Measurements from ENCODE around the gene FHIT. TPM values are rescaled to one million over a fixed set of nuclear protein-coding genes. Genes with fewer than 3 reads are reported as not detected.

FHIT gene
- total and polyA plus RNA-seq, 5 experiments from 2014 or later: 11.7 to 32.3 (median 15.5) TPM

- DNase-seq: peak in 2 of 10 donors; percentile 28 to 38
- peak overlapping the region in 8 of 10 donors; percentile 6 to 90 (median 68) for H3K27ac Mint-ChIP-seq
- peaks cover 22 to 58% (median 45%) of the 10 kb centered on the region in 4 donors for H3K4me1 Mint-ChIP-seq
Observed at GRCh38 chr3:59978979-59979378, 1272.3 kb downstream of the FHIT start.

GRCh38 chr3:59970796-59971195 is 1280.5 kb downstream of the FHIT start:
- no peak overlapping the region for H3K27ac Mint-ChIP-seq
- H3K9me3 Mint-ChIP-seq: peaks cover 0 to 14% (median 0%) of the 10 kb centered on the region in 9 donors
- POLR2A ChIA-PET: no interaction called here
- no peak overlapping the region for H3K4me3 Mint-ChIP-seq
- peaks cover 3 to 21% (median 11%) of the 10 kb centered on the region in 4 donors for H3K4me1 Mint-ChIP-seq
- H3K27me3 Mint-ChIP-seq: no peaks in the 10 kb centered on the region
- H3K36me3 Mint-ChIP-seq: peaks cover 9 to 23% (median 10%) of the 10 kb centered on the region in 3 donors
- no peak for DNase-seq
- ATAC-seq: no peak

More at GRCh38 chr3:59978979-59979378, 1272.3 kb downstream of the FHIT start:
- Mint-ChIP-seq H3K36me3 (peaks cover 2 to 12% (median 2%) of the 10 kb centered on the region in 3 donors), H3K4me3 (peak overlapping the region in 4 of 10 donors; percentile 45 to 59 (median 55)), H3K27me3 (no peaks in the 10 kb centered on the region), H3K9me3 (peaks cover 0 to 4% (median 0%) of the 10 kb centered on the region in 9 donors)
- POLR2A ChIA-PET: no interaction called here
- peak; percentile 58 to 91 for ATAC-seq

- ATAC-seq (no peak), DNase-seq (no peak)
- Mint-ChIP-seq H3K9me3 (peaks cover 0 to 14% (median 0%) of the 10 kb centered on the region in 9 donors), H3K36me3 (peaks cover 9 to 23% (median 10%) of the 10 kb centered on the region in 3 donors), H3K27ac (no peak overlapping the region), H3K27me3 (no peaks in the 10 kb centered on the region), H3K4me3 (no peak overlapping the region), H3K4me1 (peaks cover 5 to 17% (median 13%) of the 10 kb centered on the region in 4 donors)
- POLR2A ChIA-PET: no interaction called here
Observed at GRCh38 chr3:59970376-59970775, 1280.9 kb downstream of the FHIT start.

GRCh38 chr3:59968513-59969045 is 1282.7 kb downstream of the FHIT start:
- H3K36me3 Mint-ChIP-seq: peaks cover 7 to 26% (median 9%) of the 10 kb centered on the region in 3 donors
- DNase-seq (no peak), ATAC-seq (no peak)
- POLR2A ChIA-PET: no interaction called here
- H3K27me3 Mint-ChIP-seq: no peaks in the 10 kb centered on the region
- peaks cover 0 to 12% (median 0%) of the 10 kb centered on the region in 9 donors for H3K9me3 Mint-ChIP-seq
- H3K4me1 Mint-ChIP-seq: peaks cover 5 to 17% (median 11%) of the 10 kb centered on the region in 4 donors
- H3K4me3 Mint-ChIP-seq: no peak overlapping the region
- no peak overlapping the region for H3K27ac Mint-ChIP-seq

GRCh38 chr3:59963676-59964075 is 1287.6 kb downstream of the FHIT start:
- Mint-ChIP-seq H3K4me1 (peaks cover 9 to 20% (median 16%) of the 10 kb centered on the region in 4 donors), H3K4me3 (no peak overlapping the region), H3K36me3 (peaks cover 4 to 30% (median 5%) of the 10 kb centered on the region in 3 donors), H3K27ac (no peak overlapping the region), H3K27me3 (no peaks in the 10 kb centered on the region), H3K9me3 (peaks cover 0 to 5% (median 3%) of the 10 kb centered on the region in 9 donors)
- ATAC-seq (no peak), DNase-seq (no peak)
- POLR2A ChIA-PET: no interaction called here

- POLR2A ChIA-PET: no interaction called here
- peaks cover 19 to 47% (median 25%) of the 10 kb centered on the region in 3 donors for H3K36me3 Mint-ChIP-seq
- no peak overlapping the region for H3K4me3 Mint-ChIP-seq
- no peaks in the 10 kb centered on the region for H3K27me3 Mint-ChIP-seq
- H3K27ac Mint-ChIP-seq: peak overlapping the region in 1 of 10 donors; percentile 11
- ATAC-seq (no peak), DNase-seq (no peak)
- peaks cover 0 to 14% (median 3%) of the 10 kb centered on the region in 9 donors for H3K9me3 Mint-ChIP-seq
- peaks cover 11 to 46% (median 26%) of the 10 kb centered on the region in 4 donors for H3K4me1 Mint-ChIP-seq
Observed at GRCh38 chr3:59957150-59957549, 1294.1 kb downstream of the FHIT start.

GRCh38 chr3:59953104-59953503 is 1298.1 kb downstream of the FHIT start:
- Mint-ChIP-seq H3K27me3 (no peaks in the 10 kb centered on the region), H3K9me3 (peaks cover 0 to 20% (median 0%) of the 10 kb centered on the region in 9 donors), H3K27ac (peak overlapping the region in 1 of 10 donors; percentile 14), H3K4me1 (peaks cover 7 to 38% (median 20%) of the 10 kb centered on the region in 4 donors), H3K36me3 (peaks cover 20 to 36% (median 30%) of the 10 kb centered on the region in 3 donors), H3K4me3 (no peak overlapping the region)
- no peak for ATAC-seq
- POLR2A ChIA-PET: no interaction called here
- no peak for DNase-seq

GRCh38 chr3:59949311-59949710 is 1301.9 kb downstream of the FHIT start:
- no peak for DNase-seq
- Mint-ChIP-seq H3K9me3 (peaks cover 0 to 20% (median 4%) of the 10 kb centered on the region in 9 donors), H3K27me3 (no peaks in the 10 kb centered on the region), H3K4me1 (peaks cover 0 to 18% (median 11%) of the 10 kb centered on the region in 4 donors), H3K36me3 (peaks cover 15 to 22% (median 16%) of the 10 kb centered on the region in 3 donors), H3K4me3 (no peak overlapping the region), H3K27ac (no peak overlapping the region)
- ATAC-seq: no peak
- POLR2A ChIA-PET: no interaction called here

GRCh38 chr3:59946401-59946800 is 1304.9 kb downstream of the FHIT start:
- peaks cover 9 to 15% (median 12%) of the 10 kb centered on the region in 4 donors for H3K4me1 Mint-ChIP-seq
- ATAC-seq: no peak
- peak overlapping the region in 1 of 10 donors; percentile 28 for H3K27ac Mint-ChIP-seq
- no peak for DNase-seq
- peaks cover 6 to 15% (median 6%) of the 10 kb centered on the region in 3 donors for H3K36me3 Mint-ChIP-seq
- peaks cover 0 to 13% (median 3%) of the 10 kb centered on the region in 9 donors for H3K9me3 Mint-ChIP-seq
- no peak overlapping the region for H3K4me3 Mint-ChIP-seq
- POLR2A ChIA-PET: no interaction called here
- no peaks in the 10 kb centered on the region for H3K27me3 Mint-ChIP-seq

- Mint-ChIP-seq H3K4me3 (peak overlapping the region in 6 of 10 donors; percentile 4 to 30 (median 13)), H3K27ac (peak overlapping the region in 4 of 10 donors; percentile 2 to 49 (median 20)), H3K36me3 (peaks cover 2 to 6% (median 2%) of the 10 kb centered on the region in 3 donors), H3K4me1 (peaks cover 25 to 42% (median 37%) of the 10 kb centered on the region in 4 donors), H3K9me3 (peaks cover 0 to 14% (median 2%) of the 10 kb centered on the region in 9 donors), H3K27me3 (no peaks in the 10 kb centered on the region)
- POLR2A ChIA-PET: interaction anchor here (0.5 kb wide), 1 partner anchor 37 kb away, joined by 4 read pairs; no protein-coding TSS in a partner anchor
- ATAC-seq (no peak), DNase-seq (no peak)
Observed at GRCh38 chr3:59940718-59941117, 1310.5 kb downstream of the FHIT start.

GRCh38 chr3:59939826-59940426 is 1311.3 kb downstream of the FHIT start:
- H3K27ac Mint-ChIP-seq: peak overlapping the region in 3 of 10 donors; percentile 11 to 69 (median 38)
- H3K9me3 Mint-ChIP-seq: peaks cover 0 to 13% (median under 1%) of the 10 kb centered on the region in 9 donors
- ATAC-seq (no peak), DNase-seq (no peak)
- peak overlapping the region in 1 of 10 donors; percentile 15 for H3K4me3 Mint-ChIP-seq
- POLR2A ChIA-PET: no interaction called here
- H3K36me3 Mint-ChIP-seq: peaks cover 2 to 12% (median 10%) of the 10 kb centered on the region in 3 donors
- peaks cover 25 to 50% (median 38%) of the 10 kb centered on the region in 4 donors for H3K4me1 Mint-ChIP-seq
- H3K27me3 Mint-ChIP-seq: no peaks in the 10 kb centered on the region

GRCh38 chr3:59938828-59939227 is 1312.4 kb downstream of the FHIT start:
- H3K9me3 Mint-ChIP-seq: peaks cover 0 to 16% (median 2%) of the 10 kb centered on the region in 9 donors

GRCh38 chr3:59937201-59937600 is 1314.1 kb downstream of the FHIT start:
- no peak overlapping the region for H3K4me3 Mint-ChIP-seq
- no peaks in the 10 kb centered on the region for H3K27me3 Mint-ChIP-seq
- peaks cover 0 to 16% (median 2%) of the 10 kb centered on the region in 9 donors for H3K9me3 Mint-ChIP-seq
- peak overlapping the region in 1 of 10 donors; percentile 62 for H3K27ac Mint-ChIP-seq
- H3K36me3 Mint-ChIP-seq: peaks cover 3 to 22% (median 10%) of the 10 kb centered on the region in 3 donors
- H3K4me1 Mint-ChIP-seq: peaks cover 31 to 67% (median 52%) of the 10 kb centered on the region in 4 donors
- no peak for ATAC-seq
- POLR2A ChIA-PET: no interaction called here
- DNase-seq: no peak

More at GRCh38 chr3:59938828-59939227, 1312.4 kb downstream of the FHIT start:
- ATAC-seq (peak; percentile 25 to 76), DNase-seq (no peak)
- Mint-ChIP-seq H3K4me3 (peak overlapping the region in 3 of 10 donors; percentile 19 to 49 (median 49)), H3K36me3 (peaks cover 5 to 18% (median 10%) of the 10 kb centered on the region in 3 donors), H3K4me1 (peaks cover 27 to 52% (median 42%) of the 10 kb centered on the region in 4 donors), H3K27ac (peak overlapping the region in 7 of 10 donors; percentile 8 to 74 (median 43)), H3K27me3 (no peaks in the 10 kb centered on the region)
- POLR2A ChIA-PET: no interaction called here

All from naive thymus-derived CD8-positive, alpha-beta T cell (primary cell).